HEK293 (cell line): Measurements from ENCODE around the gene NLRX1.
A peak's percentile ranks its signal among the peaks of the same experiment; 100 is the strongest.

ENCODE experiments used
- CTCF ChIA-PET: fragments of 350-600 bp; formaldehyde crosslinking; extraction: SDS; loops from one replicate; lab custom pipeline; 2021; ENCODE audit warnings: antibody characterized with exemption; lab: Yijun Ruan, JAX
- POLR2A ChIA-PET: fragments of 300-600 bp; formaldehyde crosslinking; extraction: SDS; loops from one replicate; lab custom pipeline; 2020; ENCODE audit warnings: antibody characterized with exemption, inconsistent platforms; lab: Yijun Ruan, JAX
- H3K27ac ChIP-seq: fragments of 200-500 bp; sonication (Bioruptor generic); 2 replicates; pipeline ENCODE4 v1.5.1; 2014; ENCODE audit warnings: low read depth, low read length, control low read depth, inconsistent platforms; ENCODE audit errors: extremely low read depth
- H3K36me3 ChIP-seq, 2 experiments: fragments of 200-500 bp in 1 of 2; sonication (Bioruptor generic) in 1 of 2; 1 replicate in 1 of 2; 2 replicates in 1 of 2; pipeline ENCODE4 v1.5.1; 2014 to 2017; ENCODE audit warnings: inconsistent platforms in 2 of 2, low read length in 2 of 2; ENCODE audit not compliant: control insufficient read depth in 2 of 2, insufficient read depth in 1 of 2
- H3K4me1 ChIP-seq: fragments of 200-500 bp; sonication (Bioruptor generic); 2 replicates; pipeline ENCODE4 v1.5.1; 2014; ENCODE audit warnings: mild to moderate bottlenecking, low read length, inconsistent platforms; ENCODE audit not compliant: control insufficient read depth, insufficient read depth
- H3K4me3 ChIP-seq: 2 replicates; pipeline ENCODE4 v1.5.1; 2011; ENCODE audit warnings: low read depth, mild to moderate bottlenecking, control low read depth, low read length, moderate library complexity
- H3K9me3 ChIP-seq: fragments of 200-500 bp; sonication (Bioruptor generic); 2 replicates; pipeline ENCODE4 v1.5.1; 2014; ENCODE audit warnings: low read depth, low read length, inconsistent platforms; ENCODE audit not compliant: control insufficient read depth, insufficient read depth
- INSM2 ChIP-seq: fragments of 450-650 bp; formaldehyde crosslinking; IDR thresholded peaks from 2 replicates; pipeline ENCODE4 v1.5.1; 2016; ENCODE audit warnings: missing biosample characterization, missing genetic modification characterization
- KLF17 ChIP-seq: fragments of 450-650 bp; formaldehyde crosslinking; IDR thresholded peaks from 2 replicates; pipeline ENCODE4 v1.5.1; 2016; ENCODE audit warnings: missing biosample characterization, missing genetic modification characterization
- KLF7 ChIP-seq: fragments of 450-650 bp; formaldehyde crosslinking; IDR thresholded peaks from 2 replicates; pipeline ENCODE4 v1.5.1; 2016; ENCODE audit warnings: missing biosample characterization, missing genetic modification characterization, borderline replicate concordance
- PRDM6 ChIP-seq: fragments of 450-650 bp; formaldehyde crosslinking; IDR thresholded peaks from 2 replicates; pipeline ENCODE4 v1.5.1; 2017; ENCODE audit warnings: missing biosample characterization, missing genetic modification characterization
- SCRT2 ChIP-seq: fragments of 450-650 bp; formaldehyde crosslinking; IDR thresholded peaks from 2 replicates; pipeline ENCODE4 v1.5.1; 2016; ENCODE audit warnings: missing biosample characterization, missing genetic modification characterization
- ZFP41 ChIP-seq: fragments of 450-650 bp; formaldehyde crosslinking; IDR thresholded peaks from 2 replicates; pipeline ENCODE4 v1.5.1; 2016; ENCODE audit warnings: missing biosample characterization, missing genetic modification characterization, borderline replicate concordance
- ZNF112 ChIP-seq: fragments of 450-650 bp; formaldehyde crosslinking; IDR thresholded peaks from 2 replicates; pipeline ENCODE4 v1.5.0; 2017; ENCODE audit warnings: missing biosample characterization, missing genetic modification characterization
- ZNF132 ChIP-seq: fragments of 450-650 bp; formaldehyde crosslinking; IDR thresholded peaks from 2 replicates; pipeline ENCODE4 v1.5.1; 2017; ENCODE audit warnings: missing biosample characterization, missing genetic modification characterization, borderline replicate concordance
- ZNF157 ChIP-seq: fragments of 450-650 bp; formaldehyde crosslinking; IDR thresholded peaks from 2 replicates; pipeline ENCODE4 v1.5.1; 2016; ENCODE audit warnings: missing biosample characterization, missing genetic modification characterization
- ZNF23 ChIP-seq: fragments of 450-650 bp; formaldehyde crosslinking; IDR thresholded peaks from 2 replicates; pipeline ENCODE4 v1.5.1; 2016; ENCODE audit warnings: missing biosample characterization, missing genetic modification characterization, borderline replicate concordance
- ZNF311 ChIP-seq: fragments of 450-650 bp; formaldehyde crosslinking; IDR thresholded peaks from 2 replicates; pipeline ENCODE4 v1.5.1; 2017; ENCODE audit warnings: missing biosample characterization, missing genetic modification characterization, borderline replicate concordance
- ZNF391 ChIP-seq: fragments of 450-650 bp; formaldehyde crosslinking; IDR thresholded peaks from 2 replicates; pipeline ENCODE4 v1.5.1; 2016; ENCODE audit warnings: low read depth, missing biosample characterization, missing genetic modification characterization, borderline replicate concordance
- ZNF510 ChIP-seq: fragments of 450-650 bp; formaldehyde crosslinking; IDR thresholded peaks from 2 replicates; pipeline ENCODE4 v1.5.1; 2018; ENCODE audit warnings: mild to moderate bottlenecking, missing genetic modification characterization, missing biosample characterization; ENCODE audit not compliant: insufficient replicate concordance
- ZNF544 ChIP-seq: fragments of 450-650 bp; formaldehyde crosslinking; IDR thresholded peaks from 2 replicates; pipeline ENCODE4 v1.5.0; 2017; ENCODE audit warnings: missing biosample characterization, missing genetic modification characterization
- ZNF571 ChIP-seq: fragments of 450-650 bp; formaldehyde crosslinking; IDR thresholded peaks from 2 replicates; pipeline ENCODE4 v1.5.0; 2017; ENCODE audit warnings: missing biosample characterization, missing genetic modification characterization
- ZNF600 ChIP-seq: fragments of 450-650 bp; formaldehyde crosslinking; IDR thresholded peaks from 2 replicates; pipeline ENCODE4 v1.5.1; 2016; ENCODE audit warnings: missing biosample characterization, missing genetic modification characterization
- ZNF621 ChIP-seq: fragments of 450-650 bp; formaldehyde crosslinking; IDR thresholded peaks from 2 replicates; pipeline ENCODE4 v1.5.1; 2017; ENCODE audit warnings: missing biosample characterization, missing genetic modification characterization
- ZNF660 ChIP-seq: fragments of 450-650 bp; IDR thresholded peaks from 2 replicates; pipeline ENCODE4 v1.5.1; 2018; ENCODE audit warnings: missing biosample characterization, mild to moderate bottlenecking, missing genetic modification characterization
- ZNF664 ChIP-seq: fragments of 450-650 bp; formaldehyde crosslinking; IDR thresholded peaks from 2 replicates; pipeline ENCODE4 v1.5.1; 2016; ENCODE audit warnings: missing biosample characterization, missing genetic modification characterization
- ZSCAN16 ChIP-seq: fragments of 450-650 bp; formaldehyde crosslinking; IDR thresholded peaks from 2 replicates; pipeline ENCODE4 v1.5.1; 2016; ENCODE audit warnings: missing biosample characterization, missing genetic modification characterization
- ZSCAN5A ChIP-seq: fragments of 450-650 bp; formaldehyde crosslinking; IDR thresholded peaks from 2 replicates; pipeline ENCODE4 v1.5.1; 2016; ENCODE audit warnings: missing biosample characterization, missing genetic modification characterization

Gene NLRX1

GRCh38 chr11:119210050-119210449, 41.5 kb downstream of the NLRX1 start:
- POLR2A ChIA-PET, result interaction anchor here (0.7 kb wide), 2 partner anchors 265 to 1750 kb away, joined by 4 read pairs; no protein-coding TSS in a partner anchor
- Histone ChIP-seq H3K9me3 (no peaks in the 10 kb centered on the region), H3K4me1 (peaks cover 10% of the 10 kb centered on the region; the same call in 1 of the 2 replicates), H3K4me3 (no peak overlapping the region), H3K27ac (no peak overlapping the region)
- no peak for TF ChIP-seq ZNF23 (tag by site-specific recombination)
- TF ChIP-seq ZNF600 (tag by site-specific recombination), result peak; percentile 75
- TF ChIP-seq, all 188 proteins: peak for 1
- H3K36me3 ChIP-seq, result no peaks in the 10 kb centered on the region
- CTCF ChIA-PET, result interaction anchor here (0.6 to 1.6 kb wide), 4 partner anchors 41 to 178 kb away, joined by 3 to 8 read pairs (median 5); no protein-coding TSS in a partner anchor

- H3K9me3 ChIP-seq, result no peaks in the 10 kb centered on the region
- H3K27ac ChIP-seq, result no peak overlapping the region
- CTCF ChIA-PET, result interaction anchor here (1.1 to 1.4 kb wide), 2 partner anchors 13 to 16 kb away, joined by 4 read pairs; no protein-coding TSS in a partner anchor
- no peak for TF ChIP-seq KLF17
- TF ChIP-seq ZSCAN5A (tag by site-specific recombination), result no peak
- no peak for TF ChIP-seq ZNF544 (tag by site-specific recombination)
- TF ChIP-seq ZNF311 (tag by site-specific recombination), result no peak
- TF ChIP-seq PRDM6 (tag by site-specific recombination), result no peak
- TF ChIP-seq INSM2 (tag by site-specific recombination), result no peak
- TF ChIP-seq ZNF132 (tag by site-specific recombination), result no peak
- no peak for TF ChIP-seq KLF7
- TF ChIP-seq SCRT2 (tag by site-specific recombination), result no peak
- no peak for TF ChIP-seq ZNF157 (tag by site-specific recombination)
- no peak for TF ChIP-seq ZNF660 (tag by site-specific recombination)
- TF ChIP-seq ZNF391, result no peak
- no peak for TF ChIP-seq ZNF112 (tag by site-specific recombination)
- TF ChIP-seq ZNF621 (tag by site-specific recombination), result no peak
- no peak for TF ChIP-seq ZNF571
- TF ChIP-seq ZNF664 (tag by site-specific recombination), result no peak
- no peak for TF ChIP-seq ZNF510 (tag by site-specific recombination)
- no peak for TF ChIP-seq ZFP41 (tag by site-specific recombination)
- TF ChIP-seq ZSCAN16 (tag by site-specific recombination), result no peak
- H3K4me3 ChIP-seq, result no peak overlapping the region
- H3K36me3 ChIP-seq, result no peaks in the 10 kb centered on the region
- no peaks in the 10 kb centered on the region for H3K4me1 ChIP-seq
- POLR2A ChIA-PET, result interaction anchor here (0.6 kb wide), 1 partner anchor 133 kb away, joined by 3 read pairs; no protein-coding TSS in a partner anchor
Observed at GRCh38 chr11:119218141-119218878, 49.8 kb downstream of the NLRX1 start.
